Liver (tissue), 9 donors: ENCODE results near the gene IGF2. TPM values are rescaled to one million over a fixed set of nuclear protein-coding genes. Genes with fewer than 3 reads are reported as not detected.

Experiments used
- DNase-seq: peaks from one replicate; pipeline ENCODE4 v3.0.0-alpha.2; 2017; ENCODE audit warnings: low spot score
- H3K27ac ChIP-seq, 2 donors: one replicate each; pipeline ENCODE4 v1.7.0; 2013; ENCODE audit warnings: inconsistent platforms in 2 of 2, low read length in 2 of 2, control low read depth in 1 of 2, low read depth in 1 of 2, mild to moderate bottlenecking in 1 of 2
- H3K27me3 ChIP-seq, 4 donors: one replicate each; pipeline versions ENCODE4 v1.6.1 to v1.7.0; 2013; ENCODE audit warnings: low read length in 3 of 4, inconsistent platforms in 1 of 4, mild to moderate bottlenecking in 1 of 4, moderate library complexity in 1 of 4; ENCODE audit not compliant: control insufficient read depth in 4 of 4, insufficient read depth in 4 of 4
- H3K36me3 ChIP-seq, 4 donors: one replicate each; pipeline versions ENCODE4 v1.6.1 to v1.7.0; 2013; ENCODE audit warnings: low read length in 3 of 4, mild to moderate bottlenecking in 3 of 4, low read depth in 1 of 4, moderate library complexity in 1 of 4; ENCODE audit not compliant: control insufficient read depth in 4 of 4, insufficient read depth in 3 of 4
- H3K4me1 ChIP-seq, 4 donors: one replicate each; pipeline versions ENCODE4 v1.6.1 to v1.7.0; 2013; ENCODE audit warnings: low read length in 3 of 4, mild to moderate bottlenecking in 3 of 4, moderate library complexity in 1 of 4; ENCODE audit not compliant: control insufficient read depth in 4 of 4, insufficient read depth in 4 of 4
- H3K4me3 ChIP-seq, 3 donors: one replicate each; pipeline versions ENCODE4 v1.6.1 to v1.7.0; 2013; ENCODE audit warnings: low read length in 3 of 3, control low read depth in 1 of 3, low read depth in 1 of 3, mild to moderate bottlenecking in 1 of 3
- H3K9ac ChIP-seq, 2 donors: one replicate each; pipeline ENCODE4 v1.7.0; 2013; ENCODE audit warnings: low read length in 2 of 2, mild to moderate bottlenecking in 2 of 2, moderate library complexity in 2 of 2, control low read depth in 1 of 2, low read depth in 1 of 2
- H3K9me3 ChIP-seq, 4 donors: one replicate each; pipeline versions ENCODE4 v1.6.1 to v1.7.0; 2013; ENCODE audit warnings: low read length in 3 of 4; ENCODE audit not compliant: control insufficient read depth in 4 of 4
- EGR1 ChIP-seq, 2 donors: IDR thresholded peaks; 2 replicates each; pipeline ENCODE4 v1.6.1; 2016 to 2018; ENCODE audit warnings: antibody characterized with exemption in 2 of 2, low read depth in 2 of 2
- FOXA1 ChIP-seq: IDR thresholded peaks from 2 replicates; pipeline ENCODE4 v1.6.1; 2016; ENCODE audit warnings: antibody characterized with exemption
- FOXA2 ChIP-seq: IDR thresholded peaks from 2 replicates; pipeline ENCODE4 v1.6.1; 2016; ENCODE audit warnings: antibody characterized with exemption
- GABPA ChIP-seq, 2 donors: IDR thresholded peaks in 1 of 2; conservative IDR thresholded peaks in 1 of 2; 2 replicates each; pipeline ENCODE4 v1.6.1; 2016; ENCODE audit warnings: antibody characterized with exemption in 2 of 2, mild to moderate bottlenecking in 1 of 2, moderate library complexity in 1 of 2
- HNF4A ChIP-seq, 2 donors: conservative IDR thresholded peaks; 2 replicates each; pipeline ENCODE4 v1.6.1; 2016; ENCODE audit warnings: antibody characterized with exemption in 2 of 2, mild to moderate bottlenecking in 2 of 2
- NR2F2 ChIP-seq: IDR thresholded peaks from 2 replicates; pipeline ENCODE4 v1.6.1; 2016; ENCODE audit warnings: antibody characterized with exemption
- RAD21 ChIP-seq, 2 donors: IDR thresholded peaks; 2 replicates each; pipeline ENCODE4 v1.6.1; 2016; ENCODE audit warnings: antibody characterized with exemption in 2 of 2, mild to moderate bottlenecking in 2 of 2
- RXRA ChIP-seq, 2 donors: IDR thresholded peaks; 2 replicates each; pipeline ENCODE4 v1.6.1; 2017 to 2018; ENCODE audit warnings: antibody characterized with exemption in 2 of 2, mild to moderate bottlenecking in 1 of 2
- SP1 ChIP-seq: IDR thresholded peaks from 2 replicates; pipeline ENCODE4 v1.6.1; 2018; ENCODE audit warnings: antibody characterized with exemption, mild to moderate bottlenecking
- TAF1 ChIP-seq: conservative IDR thresholded peaks from 2 replicates; pipeline ENCODE4 v1.6.1; 2016; ENCODE audit warnings: antibody characterized with exemption, mild to moderate bottlenecking
- YY1 ChIP-seq: IDR thresholded peaks from 2 replicates; pipeline ENCODE4 v1.6.1; 2016; ENCODE audit warnings: antibody characterized with exemption, mild to moderate bottlenecking
- WGBS: extraction: QIAGEN DNeasy Blood & Tissue Kit; methylation state at CpG from one replicate; pipeline ENCODE4 v1.1.7; 2013; 5-methylcytosine and 5-hydroxymethylcytosine counted together
- polyA plus RNA-seq, 2 donors: library from polyadenylated mRNA; stranded (reverse) in 1 of 2; unstranded in 1 of 2; fragments of 200-250 nt in 1 of 2; fragments of >200 nt in 1 of 2; fragmentation: Nextera tagmentation in 1 of 2; extraction: Ambion mirVana in 1 of 2; gene quantifications; one replicate each; pipeline versions ENCODE4 v1.2.1 to v1.2.3, GENCODE V29; 2013 to 2015
- total RNA-seq, 2 donors: library from RNA; depleted of rRNA; stranded (reverse); fragments of >200 nt; gene quantifications; one replicate each; pipeline ENCODE4 v1.2.3, GENCODE V29; 2014
- TF ChIP-seq, protein P1 (sequence below): fragments of 150-350 bp; IDR thresholded peaks from 2 replicates; pipeline ENCODE4 v1.5.1; 2017; ENCODE audit warnings: improper control_type of control experiment, low read depth, low read length; ENCODE audit not compliant: missing input control
- TF ChIP-seq, protein P2 (sequence below): IDR thresholded peaks from 2 replicates; pipeline ENCODE4 v1.6.1; 2016; ENCODE audit warnings: antibody characterized with exemption
- TF ChIP-seq, protein P3 (sequence below): IDR thresholded peaks from 2 replicates; pipeline ENCODE4 v1.6.1; 2016; ENCODE audit warnings: antibody characterized with exemption
- TF ChIP-seq, protein P4 (sequence below): IDR thresholded peaks from 2 replicates; pipeline ENCODE4 v1.6.1; 2016; ENCODE audit warnings: antibody characterized with exemption
- donor health status: healthy.
- donor health status: healthy.
- donor health status: healthy.
- donor health status: healthy.
- donor health status: healthy.

Gene IGF2
- total and polyA plus RNA-seq, 4 donors = 70.5 to 1,440 (median 192) TPM

DNA sequence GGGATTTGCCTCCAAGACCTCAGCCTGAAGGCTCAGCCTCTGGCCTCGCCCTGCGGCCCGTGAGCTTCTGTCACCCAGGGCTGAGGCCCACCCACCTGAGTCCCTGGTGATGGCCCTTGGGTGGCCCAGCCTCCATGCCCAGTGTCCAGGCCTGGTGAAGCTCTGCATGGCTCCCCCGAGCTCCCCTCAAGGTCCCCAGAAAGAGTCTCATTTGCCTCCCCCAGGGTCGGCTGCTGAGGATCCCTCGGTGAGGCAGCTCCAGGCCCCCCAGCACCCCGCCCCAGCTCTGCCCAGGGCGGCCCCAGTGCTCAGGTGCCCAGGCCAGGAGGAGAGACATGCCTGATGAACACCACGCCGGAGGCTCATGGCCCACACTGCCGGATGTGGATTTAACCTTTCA, 34.6 kb upstream of the IGF2 start:
- TF ChIP-seq HNF4A (conservative IDR thresholded peaks at IDR 0.05) (no peak), RXRA (IDR thresholded peaks at IDR 0.05) (no peak), EGR1 (IDR thresholded peaks at IDR 0.05; ENCODE audit: low read depth in 2 of 2) (no peak), FOXA1 (no peak), RAD21 (IDR thresholded peaks at IDR 0.05) (no peak), NR2F2 (no peak), TAF1 (no peak), FOXA2 (no peak), YY1 (no peak), GABPA (IDR thresholded peaks at IDR 0.05 in 1 of 2, conservative IDR thresholded peaks at IDR 0.05 in 1 of 2) (no peak), SP1 (no peak)
- TF ChIP-seq, protein P1, sequence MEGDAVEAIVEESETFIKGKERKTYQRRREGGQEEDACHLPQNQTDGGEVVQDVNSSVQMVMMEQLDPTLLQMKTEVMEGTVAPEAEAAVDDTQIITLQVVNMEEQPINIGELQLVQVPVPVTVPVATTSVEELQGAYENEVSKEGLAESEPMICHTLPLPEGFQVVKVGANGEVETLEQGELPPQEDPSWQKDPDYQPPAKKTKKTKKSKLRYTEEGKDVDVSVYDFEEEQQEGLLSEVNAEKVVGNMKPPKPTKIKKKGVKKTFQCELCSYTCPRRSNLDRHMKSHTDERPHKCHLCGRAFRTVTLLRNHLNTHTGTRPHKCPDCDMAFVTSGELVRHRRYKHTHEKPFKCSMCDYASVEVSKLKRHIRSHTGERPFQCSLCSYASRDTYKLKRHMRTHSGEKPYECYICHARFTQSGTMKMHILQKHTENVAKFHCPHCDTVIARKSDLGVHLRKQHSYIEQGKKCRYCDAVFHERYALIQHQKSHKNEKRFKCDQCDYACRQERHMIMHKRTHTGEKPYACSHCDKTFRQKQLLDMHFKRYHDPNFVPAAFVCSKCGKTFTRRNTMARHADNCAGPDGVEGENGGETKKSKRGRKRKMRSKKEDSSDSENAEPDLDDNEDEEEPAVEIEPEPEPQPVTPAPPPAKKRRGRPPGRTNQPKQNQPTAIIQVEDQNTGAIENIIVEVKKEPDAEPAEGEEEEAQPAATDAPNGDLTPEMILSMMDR = no peak
- TF ChIP-seq, protein P2, sequence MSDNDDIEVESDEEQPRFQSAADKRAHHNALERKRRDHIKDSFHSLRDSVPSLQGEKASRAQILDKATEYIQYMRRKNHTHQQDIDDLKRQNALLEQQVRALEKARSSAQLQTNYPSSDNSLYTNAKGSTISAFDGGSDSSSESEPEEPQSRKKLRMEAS = no peak
- TF ChIP-seq, protein P3, sequence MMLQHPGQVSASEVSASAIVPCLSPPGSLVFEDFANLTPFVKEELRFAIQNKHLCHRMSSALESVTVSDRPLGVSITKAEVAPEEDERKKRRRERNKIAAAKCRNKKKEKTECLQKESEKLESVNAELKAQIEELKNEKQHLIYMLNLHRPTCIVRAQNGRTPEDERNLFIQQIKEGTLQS = no peak
- TF ChIP-seq, protein P4, sequence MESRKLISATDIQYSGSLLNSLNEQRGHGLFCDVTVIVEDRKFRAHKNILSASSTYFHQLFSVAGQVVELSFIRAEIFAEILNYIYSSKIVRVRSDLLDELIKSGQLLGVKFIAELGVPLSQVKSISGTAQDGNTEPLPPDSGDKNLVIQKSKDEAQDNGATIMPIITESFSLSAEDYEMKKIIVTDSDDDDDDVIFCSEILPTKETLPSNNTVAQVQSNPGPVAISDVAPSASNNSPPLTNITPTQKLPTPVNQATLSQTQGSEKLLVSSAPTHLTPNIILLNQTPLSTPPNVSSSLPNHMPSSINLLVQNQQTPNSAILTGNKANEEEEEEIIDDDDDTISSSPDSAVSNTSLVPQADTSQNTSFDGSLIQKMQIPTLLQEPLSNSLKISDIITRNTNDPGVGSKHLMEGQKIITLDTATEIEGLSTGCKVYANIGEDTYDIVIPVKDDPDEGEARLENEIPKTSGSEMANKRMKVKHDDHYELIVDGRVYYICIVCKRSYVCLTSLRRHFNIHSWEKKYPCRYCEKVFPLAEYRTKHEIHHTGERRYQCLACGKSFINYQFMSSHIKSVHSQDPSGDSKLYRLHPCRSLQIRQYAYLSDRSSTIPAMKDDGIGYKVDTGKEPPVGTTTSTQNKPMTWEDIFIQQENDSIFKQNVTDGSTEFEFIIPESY = no peak
- Histone ChIP-seq H3K36me3 (no peaks in the 10 kb centered on the region), H3K4me3 (no peak overlapping the region), H3K4me1 (peaks cover 0 to 11% (median 4%) of the 10 kb centered on the region in 4 donors), H3K27ac (no peak overlapping the region), H3K9me3 (no peaks in the 10 kb centered on the region), H3K9ac (no peak overlapping the region), H3K27me3 (no peaks in the 10 kb centered on the region)
- 61% methylated on average over 11 of the region's 11 CpGs for WGBS
- no peak for DNase-seq

DNA sequence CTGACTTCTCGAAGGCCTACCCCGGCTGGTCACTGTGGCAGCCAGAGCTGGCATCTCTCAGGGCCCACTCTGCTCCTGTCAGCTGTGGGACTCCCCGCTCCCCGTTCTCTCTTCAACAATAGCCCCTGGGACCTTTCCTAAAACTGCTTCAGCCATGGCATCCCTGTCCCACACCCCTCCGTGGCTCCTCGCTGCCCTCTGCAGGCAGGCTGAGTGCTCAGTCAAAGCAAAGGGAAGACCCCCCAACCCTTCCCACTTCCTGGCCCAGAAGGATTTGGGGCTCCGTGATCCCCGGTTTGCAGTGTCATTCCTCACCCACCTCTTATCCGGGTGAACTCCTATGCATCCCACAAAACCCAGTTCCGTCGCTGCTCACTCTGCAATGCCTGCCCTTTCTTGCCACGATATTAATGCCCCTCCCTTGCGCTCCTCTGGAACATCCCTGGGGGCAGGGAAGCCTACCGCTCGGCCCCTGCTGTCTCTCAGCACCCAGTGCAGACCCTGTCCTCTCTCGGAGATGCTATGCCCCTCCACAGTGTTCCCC, 34.0 kb upstream of the IGF2 start:
- 70% methylated on average over 16 of the region's 16 CpGs for WGBS
- no peaks in the 10 kb centered on the region for H3K27me3 ChIP-seq
- TF ChIP-seq YY1 = no peak
- TF ChIP-seq, protein P1 = peak; percentile 11
- no peaks in the 10 kb centered on the region for H3K9me3 ChIP-seq
- H3K36me3 ChIP-seq = no peaks in the 10 kb centered on the region
- no peak overlapping the region for H3K9ac ChIP-seq
- no peak overlapping the region for H3K4me3 ChIP-seq
- H3K4me1 ChIP-seq = peaks cover 0 to 15% (median 5%) of the 10 kb centered on the region in 4 donors
- DNase-seq = no peak
- H3K27ac ChIP-seq = no peak overlapping the region
